ENCODE measurements around the gene ZRANB3.
"Not testable (repeated sequence)": the region's sequence is repeated elsewhere in the genome, so short reads cannot be mapped to it uniquely, and the experiment has no call there.

The ZRANB3 gene

GRCh38 chr2:135409436-135409835, 121.6 kb downstream of the ZRANB3 start:
- no peak for TF ChIP-seq CTCF (IDR thresholded peaks at IDR 0.05; ENCODE audit: low read depth, low read length)
- H3K4me3 ChIP-seq (ENCODE audit: low read depth, low read length), result no peak overlapping the region

GRCh38 chr2:135396259-135396658, 134.8 kb downstream of the ZRANB3 start:
- H3K4me3 ChIP-seq (ENCODE audit: low read depth, low read length), result not testable (repeated sequence)

GRCh38 chr2:135386993-135387392, 144.0 kb downstream of the ZRANB3 start:
- no peak overlapping the region for H3K4me3 ChIP-seq (ENCODE audit: low read depth, low read length)
- TF ChIP-seq CTCF (IDR thresholded peaks at IDR 0.05; ENCODE audit: low read depth, low read length), result no peak

- H3K4me3 ChIP-seq (ENCODE audit: low read depth, low read length), result no peak overlapping the region
- no peak for TF ChIP-seq CTCF (IDR thresholded peaks at IDR 0.05; ENCODE audit: low read depth, low read length)
These were observed 152.4 kb downstream of the ZRANB3 start for GRCh38 chr2:135378591-135378990.

GRCh38 chr2:135373702-135374101, 157.3 kb downstream of the ZRANB3 start:
- TF ChIP-seq CTCF (IDR thresholded peaks at IDR 0.05; ENCODE audit: low read depth, low read length), result no peak
- H3K4me3 ChIP-seq (ENCODE audit: low read depth, low read length), result no peak overlapping the region

- H3K4me3 ChIP-seq (ENCODE audit: low read depth, low read length), result no peak overlapping the region
- TF ChIP-seq CTCF (IDR thresholded peaks at IDR 0.05; ENCODE audit: low read depth, low read length), result no peak
These were observed 181.1 kb downstream of the ZRANB3 start for GRCh38 chr2:135349941-135350340.

GRCh38 chr2:135348096-135348704, 182.8 kb downstream of the ZRANB3 start:
- not testable (repeated sequence) for H3K4me3 ChIP-seq (ENCODE audit: low read depth, low read length)

- no peak for TF ChIP-seq CTCF (IDR thresholded peaks at IDR 0.05; ENCODE audit: low read depth, low read length)
These were observed 193.9 kb downstream of the ZRANB3 start for GRCh38 chr2:135337071-135337470.

More at GRCh38 chr2:135337071-135337470, 193.9 kb downstream of the ZRANB3 start:
- no peak overlapping the region for H3K4me3 ChIP-seq (ENCODE audit: low read depth, low read length)

All from WI38 (cell line).